Activated CD4-positive, alpha-beta memory T cell treated with anti-CD3 and anti-CD28 coated beads, Interleukin-2, amount 10 ng/mL, durations not matched to agents 7 days and 5 days (primary cell): ENCODE measurements around the gene MYH9. TPM values are rescaled to one million over a fixed set of nuclear protein-coding genes. Genes with fewer than 3 reads are reported as not detected.

Source experiments
- CTCF ChIA-PET: fragments of 350-600 bp; sonication (Branson Sonifier 250); formaldehyde crosslinking; loops from one replicate; lab custom pipeline; 2021; ENCODE audit warnings: antibody characterized with exemption, inconsistent platforms; lab: Charles Lee
- POLR2A ChIA-PET: fragments of 350-600 bp; sonication (Branson Sonifier 250); formaldehyde crosslinking; loops from one replicate; lab custom pipeline; 2021; ENCODE audit warnings: antibody characterized with exemption; lab: Charles Lee
- DNase-seq: peaks from one replicate; pipeline ENCODE4 v3.0.0-alpha.2; 2020
- H3K27ac Mint-ChIP-seq: one replicate; pipeline ENCODE4 v1.8.0; 2021; ENCODE audit warnings: mild to moderate bottlenecking, mixed read lengths
- H3K27me3 Mint-ChIP-seq: one replicate; pipeline ENCODE4 v1.8.0; 2021; ENCODE audit warnings: mixed read lengths
- H3K36me3 Mint-ChIP-seq: one replicate; pipeline ENCODE4 v1.8.0; 2021; ENCODE audit warnings: low read depth, mixed read lengths
- H3K4me1 Mint-ChIP-seq: one replicate; pipeline ENCODE4 v1.8.0; 2021; ENCODE audit warnings: mixed read lengths
- H3K4me3 Mint-ChIP-seq: one replicate; pipeline ENCODE4 v1.8.0; 2021; ENCODE audit warnings: mild to moderate bottlenecking, mixed read lengths
- H3K9me3 Mint-ChIP-seq: one replicate; pipeline ENCODE4 v1.8.0; 2021; ENCODE audit warnings: mixed read lengths
- total RNA-seq, 2 experiments: library from RNA; stranded (reverse); gene quantifications; one replicate each; pipeline ENCODE4 v1.2.3, GENCODE V29; 2021

The MYH9 gene
- total RNA-seq, 2 experiments from 2014 or later = 840 to 865 TPM

DNA sequence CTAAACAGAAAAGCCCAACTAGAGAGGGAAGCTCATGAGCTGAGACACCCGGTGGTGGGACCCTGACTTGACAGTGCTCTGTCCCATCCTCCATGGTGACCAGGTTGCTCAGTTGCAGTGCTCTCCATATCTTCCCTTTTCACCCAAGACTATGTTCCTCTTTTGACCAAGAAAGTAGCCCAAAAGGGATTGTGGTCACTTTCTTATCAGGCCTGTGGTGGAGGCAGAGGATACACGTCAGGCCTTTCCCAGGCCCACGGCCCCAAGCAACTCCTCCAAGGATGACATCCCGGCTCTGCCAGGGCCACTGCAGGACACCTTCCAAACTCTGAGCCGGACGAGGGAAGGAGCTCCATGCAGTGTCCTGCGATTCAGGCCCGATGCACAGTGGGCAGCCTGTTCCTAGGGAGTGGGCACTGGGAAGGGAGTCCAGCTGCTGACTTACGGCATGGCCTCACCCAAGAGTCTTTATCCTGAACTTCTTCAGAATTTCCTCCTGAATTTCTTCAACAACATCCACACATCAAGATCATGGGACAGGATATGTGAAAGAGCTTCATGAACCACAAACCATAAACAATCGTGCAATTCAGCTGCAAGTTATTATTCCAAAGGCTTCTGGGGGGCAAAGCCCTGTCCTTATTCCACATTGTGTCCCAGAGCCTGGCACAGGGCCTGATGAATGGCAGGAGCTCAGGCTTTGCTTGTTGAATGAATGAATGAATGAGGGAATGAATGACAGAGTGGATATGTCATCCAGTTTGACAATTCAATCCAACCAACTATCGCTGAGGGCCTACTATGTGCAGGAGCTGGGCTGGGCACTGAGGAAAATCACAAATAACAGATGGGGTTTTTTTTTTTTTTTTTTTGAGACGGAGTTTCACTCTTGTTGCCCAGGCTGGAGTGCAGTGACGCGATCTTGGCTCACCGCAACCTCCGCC lies 36.0 kb upstream of the MYH9 start:
- DNase-seq = no peak
- POLR2A ChIA-PET = interaction anchor here (0.6 to 1.2 kb wide), 3 partner anchors 8 to 91 kb away, joined by 3 to 5 read pairs (median 4); partner anchors contain the start of gene MYH9

DNA sequence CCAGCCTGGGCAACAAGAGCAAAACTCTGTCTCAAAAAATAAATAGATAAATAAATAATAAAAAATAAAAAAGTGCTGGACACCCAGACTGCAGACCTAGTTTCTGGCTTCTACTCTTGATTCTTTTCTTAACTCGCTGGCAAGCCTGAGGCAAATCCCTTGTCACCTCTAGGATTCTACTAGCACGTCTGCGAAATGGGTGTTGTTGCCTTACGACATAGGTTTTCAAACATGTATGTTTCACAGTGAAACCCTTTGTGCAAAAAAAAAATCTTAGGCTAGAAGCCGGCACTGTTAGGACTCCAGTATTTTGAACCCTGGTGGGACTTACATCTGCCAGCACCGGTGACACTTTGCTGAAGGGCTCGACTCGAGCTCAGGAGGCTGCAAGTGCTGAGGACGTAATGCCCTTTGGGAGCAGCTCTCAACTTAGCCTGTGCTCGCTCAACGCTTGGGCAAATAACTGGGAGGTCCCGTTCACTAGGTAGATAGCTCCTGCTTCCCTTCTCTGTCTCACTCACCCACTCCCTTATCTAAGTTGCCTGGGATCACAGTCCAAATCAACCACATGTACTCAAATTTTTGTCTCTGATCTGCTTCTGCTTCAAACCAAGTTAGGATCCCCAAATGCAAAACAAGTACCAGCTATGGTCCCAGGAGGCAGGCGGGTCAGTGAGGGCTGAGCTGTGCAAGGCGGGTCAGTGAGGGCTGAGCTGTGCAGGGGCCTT lies 34.7 kb upstream of the MYH9 start:
- Mint-ChIP-seq H3K4me3 (no peak overlapping the region), H3K4me1 (peaks cover 39% of the 10 kb centered on the region), H3K27me3 (no peaks in the 10 kb centered on the region), H3K27ac (no peak overlapping the region), H3K9me3 (no peaks in the 10 kb centered on the region), H3K36me3 (no peaks in the 10 kb centered on the region)
- POLR2A ChIA-PET = interaction anchor here (0.9 to 1.3 kb wide), 2 partner anchors 12 to 29 kb away, joined by 3 read pairs; no protein-coding TSS in a partner anchor
- CTCF ChIA-PET = interaction anchor here (1.0 to 1.7 kb wide), 2 partner anchors 24 to 45 kb away, joined by 3 to 6 read pairs; no protein-coding TSS in a partner anchor
- no peak for DNase-seq

More for the DNA sequence above, 36.0 kb upstream of the MYH9 start:
- H3K36me3 Mint-ChIP-seq = no peaks in the 10 kb centered on the region
- H3K27me3 Mint-ChIP-seq = no peaks in the 10 kb centered on the region
- H3K4me1 Mint-ChIP-seq = peaks cover 37% of the 10 kb centered on the region
- CTCF ChIA-PET = interaction anchor here (0.6 to 1.7 kb wide), 7 partner anchors 12 to 173 kb away, joined by 3 to 6 read pairs (median 4); no protein-coding TSS in a partner anchor
- no peak overlapping the region for H3K27ac Mint-ChIP-seq
- H3K4me3 Mint-ChIP-seq = no peak overlapping the region
- no peaks in the 10 kb centered on the region for H3K9me3 Mint-ChIP-seq

DNA sequence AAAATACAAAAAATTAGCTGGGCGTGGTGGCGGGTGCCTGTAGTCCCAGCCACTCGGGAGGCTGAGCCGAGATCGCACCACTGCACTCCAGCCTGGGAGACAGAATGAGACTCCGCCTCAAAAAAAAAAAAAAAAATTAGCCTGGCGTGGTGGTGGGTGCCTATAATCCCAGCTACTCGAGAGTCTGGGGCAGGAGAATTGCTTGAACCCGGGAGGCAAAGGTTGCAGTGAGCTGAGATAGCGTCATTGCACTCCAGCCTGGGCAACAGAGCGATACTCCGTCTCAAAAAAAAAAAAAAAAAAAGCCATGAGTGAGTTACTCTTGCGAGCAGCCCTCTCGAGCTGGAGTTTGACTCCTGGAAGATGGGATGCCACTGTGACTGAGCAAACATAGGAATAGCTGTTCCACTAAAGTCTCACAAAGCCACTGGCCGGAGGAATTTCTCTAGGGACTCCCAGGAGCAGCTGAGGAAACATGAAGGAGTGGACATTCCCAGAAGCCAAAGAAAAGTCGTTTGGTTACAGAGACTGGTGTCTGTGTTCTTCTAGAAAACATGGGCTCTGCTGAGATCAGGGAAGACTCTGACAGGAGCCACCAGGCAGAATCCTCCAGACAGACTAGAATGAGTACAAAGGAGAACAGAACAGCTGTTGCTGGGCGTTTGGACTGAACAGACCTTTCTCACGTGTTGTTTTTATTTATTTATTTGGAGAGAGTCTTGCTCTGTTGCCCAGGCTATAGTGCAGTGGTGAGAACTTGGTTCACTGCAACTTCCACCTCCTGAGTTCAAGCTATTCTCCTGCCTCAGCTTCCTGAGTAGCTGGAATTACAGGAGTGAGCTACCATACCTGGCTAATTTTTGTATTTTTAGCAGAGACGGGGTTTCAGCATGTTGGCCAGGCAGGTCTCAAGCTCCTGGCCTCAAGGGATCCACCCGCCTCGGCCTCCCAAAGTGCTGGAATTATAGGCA lies 32.4 kb upstream of the MYH9 start:
- peaks cover 45% of the 10 kb centered on the region for H3K4me1 Mint-ChIP-seq
- POLR2A ChIA-PET = interaction anchor here (0.7 to 1.3 kb wide), 2 partner anchors 10 to 61 kb away, joined by 3 read pairs; partner anchors contain the start of gene TXN2
- H3K27ac Mint-ChIP-seq = no peak overlapping the region
- no peaks in the 10 kb centered on the region for H3K27me3 Mint-ChIP-seq
- no peaks in the 10 kb centered on the region for H3K9me3 Mint-ChIP-seq
- CTCF ChIA-PET = interaction anchor here (0.7 to 1.6 kb wide), 3 partner anchors 9 to 62 kb away, joined by 3 to 6 read pairs (median 3); no protein-coding TSS in a partner anchor
- no peak overlapping the region for H3K4me3 Mint-ChIP-seq
- DNase-seq = no peak
- no peaks in the 10 kb centered on the region for H3K36me3 Mint-ChIP-seq

DNA sequence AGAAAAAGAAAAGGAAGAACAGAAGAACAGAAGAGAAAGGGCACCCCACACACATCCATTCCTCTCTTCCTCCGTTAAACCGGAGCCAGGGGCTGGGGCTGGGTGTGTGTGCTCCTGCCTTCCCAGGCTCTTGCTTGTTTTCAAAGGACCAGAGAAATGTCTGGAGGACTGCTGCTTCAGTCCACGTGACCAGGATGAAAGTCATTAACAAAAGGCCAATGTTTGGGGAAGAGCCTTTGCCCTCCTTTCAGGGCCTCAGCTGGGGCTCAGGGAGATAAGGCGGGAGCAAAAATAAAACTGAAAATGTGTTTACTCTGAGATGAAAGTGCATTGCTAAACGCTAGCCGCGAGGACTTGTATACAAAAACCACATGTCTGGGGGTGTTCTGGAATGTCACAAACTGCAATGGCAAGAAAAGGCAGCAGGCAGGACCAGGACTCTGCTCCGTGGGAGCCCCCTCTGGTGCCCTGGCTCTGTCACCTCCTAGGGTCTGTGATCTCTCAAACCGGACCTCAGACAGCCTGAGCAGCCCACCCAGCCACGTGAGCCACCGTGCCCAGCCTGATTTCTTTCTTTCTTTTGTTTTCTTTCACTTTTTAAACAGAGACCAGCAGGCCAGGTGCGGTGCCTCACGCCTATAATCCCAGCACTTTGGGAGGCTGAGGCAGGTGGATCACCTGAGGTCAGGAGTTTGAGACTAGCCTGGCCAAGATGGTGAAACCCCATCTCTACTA lies 31.6 kb upstream of the MYH9 start:
- DNase-seq = no peak
- Mint-ChIP-seq H3K27ac (peak overlapping the region; percentile 65), H3K4me3 (peak overlapping the region; percentile 55), H3K27me3 (no peaks in the 10 kb centered on the region), H3K9me3 (no peaks in the 10 kb centered on the region), H3K36me3 (no peaks in the 10 kb centered on the region), H3K4me1 (peaks cover 36% of the 10 kb centered on the region)
- ChIA-PET CTCF (interaction anchor here (0.7 to 1.6 kb wide), 3 partner anchors 18 to 67 kb away, joined by 3 to 5 read pairs (median 3); no protein-coding TSS in a partner anchor), POLR2A (interaction anchor here (1.3 kb wide), 1 partner anchor 9 kb away, joined by 3 read pairs; no protein-coding TSS in a partner anchor)

DNA sequence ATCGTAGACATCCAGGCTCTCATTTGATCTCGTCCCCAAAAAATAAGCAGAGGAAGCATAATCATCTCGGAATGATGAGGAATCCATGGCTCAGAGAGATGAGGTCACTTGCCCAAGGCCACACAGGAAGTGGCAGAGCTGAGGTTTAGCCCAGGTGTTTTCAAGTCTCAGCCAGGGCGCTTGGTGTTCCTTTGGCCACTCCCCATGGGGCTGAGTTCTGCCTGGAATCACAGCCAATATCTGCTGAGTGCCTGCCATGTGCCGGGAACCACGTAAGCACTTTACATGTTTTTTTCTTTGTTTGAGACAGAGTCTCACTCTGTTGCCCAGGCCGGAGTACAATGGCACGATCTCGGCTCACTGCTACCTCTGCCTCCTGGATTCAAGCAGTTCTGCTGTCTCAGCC lies 29.5 kb upstream of the MYH9 start:
- H3K27ac Mint-ChIP-seq = no peak overlapping the region

DNA sequence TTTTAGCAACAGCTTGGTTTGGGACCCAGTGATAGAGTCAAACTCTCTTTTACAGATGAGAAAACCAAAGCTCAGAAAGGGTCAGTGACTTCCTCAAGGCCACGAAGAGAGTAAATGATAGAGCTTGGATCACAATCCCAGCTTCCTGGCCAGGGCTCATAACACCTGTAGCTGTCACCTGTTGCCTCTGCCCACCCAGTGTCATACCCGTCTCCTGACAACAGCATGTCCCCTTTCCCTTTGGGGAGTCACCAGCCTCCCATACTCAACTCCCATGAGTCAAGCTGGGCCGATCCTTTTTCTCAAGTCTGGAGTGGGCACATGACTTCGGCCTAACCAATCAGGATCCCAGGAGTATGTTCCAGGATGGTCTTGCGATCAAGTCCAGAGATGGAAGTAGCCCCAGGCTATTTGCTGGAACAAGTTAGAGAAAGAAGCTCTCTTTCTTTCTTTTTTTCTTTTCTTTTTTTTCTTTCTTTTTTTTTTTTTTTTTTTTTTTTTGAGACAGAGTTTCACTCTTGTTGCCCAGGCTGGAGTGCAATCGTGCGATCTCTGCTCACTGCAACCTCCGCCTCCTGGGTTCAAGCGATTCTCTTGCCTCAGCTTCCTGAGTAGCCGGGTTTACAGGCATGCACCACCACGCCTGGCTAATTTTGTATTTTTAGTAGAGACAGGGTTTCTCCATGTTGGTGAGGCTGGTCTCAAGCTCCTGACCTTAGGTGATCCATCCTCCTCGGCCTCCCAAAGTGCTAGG lies 27.8 kb upstream of the MYH9 start:
- H3K27me3 Mint-ChIP-seq = no peaks in the 10 kb centered on the region
- CTCF ChIA-PET = no interaction called here
- peaks cover 43% of the 10 kb centered on the region for H3K4me1 Mint-ChIP-seq

More for the DNA sequence above, 29.5 kb upstream of the MYH9 start:
- POLR2A ChIA-PET = no interaction called here
- Mint-ChIP-seq H3K9me3 (no peaks in the 10 kb centered on the region), H3K4me1 (peaks cover 37% of the 10 kb centered on the region), H3K4me3 (no peak overlapping the region), H3K36me3 (no peaks in the 10 kb centered on the region), H3K27me3 (no peaks in the 10 kb centered on the region)
- DNase-seq = peak; percentile 29
- CTCF ChIA-PET = interaction anchor here (1.6 kb wide), 1 partner anchor 18 kb away, joined by 3 read pairs; no protein-coding TSS in a partner anchor

DNA sequence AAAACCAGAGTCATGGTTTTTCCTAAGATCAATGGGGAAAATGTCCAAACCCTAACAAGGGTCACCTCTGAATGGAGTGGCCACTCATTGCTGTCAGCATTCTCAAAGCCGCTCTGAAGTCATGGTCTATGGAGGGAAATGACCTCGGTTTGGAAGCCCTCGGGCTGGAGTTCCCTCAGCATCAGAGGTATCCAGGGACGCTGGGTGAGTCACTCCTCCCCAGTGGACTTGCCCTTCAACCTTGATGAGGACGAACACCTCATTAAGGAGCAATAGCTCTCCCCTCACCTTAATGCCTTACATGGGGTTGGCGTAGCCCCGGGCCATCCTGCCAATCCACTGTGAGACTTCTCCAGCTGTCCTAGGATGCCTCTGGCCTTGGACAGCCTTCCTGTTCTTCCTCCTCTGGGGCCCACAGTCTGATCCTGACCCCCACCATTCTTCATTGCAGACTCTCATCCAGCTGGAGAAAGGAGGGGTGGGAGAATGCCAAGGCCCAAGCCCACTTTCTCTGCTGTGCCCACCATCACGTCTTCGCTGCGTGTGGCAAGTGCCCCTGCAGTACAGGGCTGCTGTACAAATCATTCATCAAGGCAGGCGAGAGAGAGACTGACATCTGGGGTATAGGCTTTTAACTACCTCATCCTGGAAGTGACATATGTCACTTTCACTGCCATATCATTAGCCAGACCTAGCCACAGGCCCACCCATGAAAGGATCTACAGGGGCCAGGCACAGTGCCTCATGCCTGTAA lies 25.4 kb upstream of the MYH9 start:
- no peaks in the 10 kb centered on the region for H3K9me3 Mint-ChIP-seq
- H3K4me3 Mint-ChIP-seq = no peak overlapping the region
- peaks cover 52% of the 10 kb centered on the region for H3K4me1 Mint-ChIP-seq
- H3K36me3 Mint-ChIP-seq = peaks cover 7% of the 10 kb centered on the region
- no peaks in the 10 kb centered on the region for H3K27me3 Mint-ChIP-seq
- DNase-seq = no peak
- POLR2A ChIA-PET = no interaction called here
- no peak overlapping the region for H3K27ac Mint-ChIP-seq
- CTCF ChIA-PET = no interaction called here

More for the DNA sequence above, 27.8 kb upstream of the MYH9 start:
- DNase-seq = no peak
- Mint-ChIP-seq H3K9me3 (no peaks in the 10 kb centered on the region), H3K27ac (no peak overlapping the region), H3K4me3 (no peak overlapping the region), H3K36me3 (peaks cover 3% of the 10 kb centered on the region)
- POLR2A ChIA-PET = interaction anchor here (0.6 to 1.5 kb wide), 7 partner anchors 8 to 59 kb away, joined by 3 to 5 read pairs (median 4); no protein-coding TSS in a partner anchor

DNA sequence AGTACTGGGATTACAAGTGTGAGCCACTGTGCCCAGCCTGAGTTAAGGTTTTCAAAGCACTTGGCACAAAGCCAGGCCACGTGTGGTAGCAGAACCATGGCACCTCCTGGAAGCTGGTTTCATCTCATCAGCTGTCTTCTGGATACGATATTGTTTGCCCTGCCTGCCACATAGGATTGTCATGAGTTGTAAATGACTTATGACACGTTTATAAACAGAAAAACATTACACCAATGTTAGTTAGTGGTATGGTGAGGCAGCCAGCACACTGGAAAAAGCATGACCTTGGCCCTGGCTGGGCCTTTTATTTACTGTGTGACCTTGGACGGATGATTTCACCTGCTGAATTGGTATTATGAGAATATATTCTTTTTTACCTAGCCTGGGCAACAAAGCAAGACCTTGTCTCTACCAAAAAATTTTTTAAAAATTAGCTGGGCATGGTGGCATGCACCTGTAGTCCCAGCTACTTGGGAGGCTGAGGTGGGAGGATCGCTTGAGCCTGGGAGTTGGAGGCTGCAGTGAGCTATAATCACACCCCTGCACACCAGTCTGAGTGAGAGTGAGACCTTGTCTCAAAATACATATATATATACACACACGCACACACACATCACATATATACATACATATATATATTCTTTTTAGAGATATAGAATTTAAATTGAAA lies 24.0 kb upstream of the MYH9 start:
- DNase-seq = peak; percentile 29
- ChIA-PET CTCF (no interaction called here), POLR2A (no interaction called here)
- H3K36me3 Mint-ChIP-seq = peaks cover 7% of the 10 kb centered on the region
- H3K4me3 Mint-ChIP-seq = no peak overlapping the region
- H3K9me3 Mint-ChIP-seq = no peaks in the 10 kb centered on the region
- peaks cover 51% of the 10 kb centered on the region for H3K4me1 Mint-ChIP-seq
- H3K27ac Mint-ChIP-seq = no peak overlapping the region
- no peaks in the 10 kb centered on the region for H3K27me3 Mint-ChIP-seq

DNA sequence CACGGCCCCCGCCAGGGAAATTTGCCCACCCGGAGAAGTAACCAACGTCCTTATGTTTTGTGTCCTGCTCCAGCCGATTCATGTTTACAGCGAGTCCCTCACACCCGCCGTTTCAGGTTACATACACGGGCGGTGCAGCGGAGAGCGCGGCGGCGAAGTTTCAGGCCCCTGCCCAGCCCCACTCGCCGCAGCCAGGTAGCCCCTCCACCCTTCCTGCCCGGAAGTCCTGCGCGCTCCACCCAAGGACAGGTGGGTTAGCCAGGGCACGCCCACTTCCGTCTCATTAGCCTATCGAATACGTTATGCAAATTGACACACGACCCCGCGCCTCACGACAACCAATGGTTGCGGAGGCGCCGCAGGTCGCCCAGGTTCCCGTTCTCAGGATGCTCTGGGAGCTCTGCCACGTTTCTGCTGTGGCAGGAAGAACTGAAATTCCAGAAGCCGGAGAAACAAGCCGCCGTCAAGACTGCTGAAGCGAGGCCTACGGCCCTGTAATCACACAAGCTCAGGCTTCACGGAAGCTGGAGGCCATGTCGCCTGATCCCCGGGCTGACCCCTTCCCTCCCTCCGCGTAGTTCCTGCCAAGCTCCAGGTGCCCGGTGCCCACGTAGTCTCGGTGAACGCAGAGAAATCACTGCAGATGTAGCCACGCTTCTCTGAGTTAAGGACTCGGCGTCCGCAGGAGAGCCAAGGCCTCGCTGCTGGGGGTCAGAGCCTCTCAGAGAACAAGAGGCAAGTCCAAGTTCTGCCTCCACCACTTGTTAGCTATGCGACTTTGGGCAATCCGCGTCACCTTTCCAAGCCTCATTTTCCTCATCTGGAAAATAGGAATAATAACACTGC lies 22.4 kb upstream of the MYH9 start:
- Mint-ChIP-seq H3K27ac (peak overlapping the region; percentile 75), H3K4me3 (peak overlapping the region; percentile 65), H3K4me1 (peaks cover 61% of the 10 kb centered on the region), H3K9me3 (no peaks in the 10 kb centered on the region), H3K27me3 (no peaks in the 10 kb centered on the region), H3K36me3 (peaks cover 7% of the 10 kb centered on the region)
- peak; percentile 78 for DNase-seq
- ChIA-PET POLR2A (interaction anchor here (0.7 to 1.3 kb wide), 6 partner anchors 10 to 1440 kb away, joined by 3 to 6 read pairs (median 3); partner anchors contain the start of gene MYH9), CTCF (interaction anchor here (1.6 kb wide), 1 partner anchor 60 kb away, joined by 7 read pairs; no protein-coding TSS in a partner anchor)
